Transverse colon (tissue), 4 donors: Measurements from ENCODE around the gene FBXO3.

Source experiments
- CTCF ChIP-seq, 5 experiments: fragments of 200-600 bp in 3 of 5; fragments of 450-650 bp in 2 of 5; sonication (generic) in 3 of 5; IDR thresholded peaks; 1 replicate in 2 of 5; 2 replicates in 3 of 5; pipeline ENCODE4 v1.5.1; 2016 to 2017; ENCODE audit warnings: antibody characterized with exemption in 5 of 5, inconsistent platforms in 3 of 5, mild to moderate bottlenecking in 2 of 5, moderate library complexity in 1 of 5
- EP300 ChIP-seq: sonication (generic); formaldehyde crosslinking; IDR thresholded peaks from one replicate; pipeline ENCODE4 v1.6.1; 2017; ENCODE audit warnings: antibody characterized with exemption, low read depth
- POLR2A ChIP-seq: fragments of 450-650 bp; IDR thresholded peaks from one replicate; pipeline ENCODE4 v1.6.1; 2016; ENCODE audit warnings: antibody characterized with exemption, mild to moderate bottlenecking, moderate library complexity
- POLR2AphosphoS5 ChIP-seq, 3 donors: sonication (generic); formaldehyde crosslinking; IDR thresholded peaks; one replicate each; pipeline ENCODE4 v1.6.1; 2016; ENCODE audit warnings: antibody characterized with exemption in 3 of 3

DNA sequence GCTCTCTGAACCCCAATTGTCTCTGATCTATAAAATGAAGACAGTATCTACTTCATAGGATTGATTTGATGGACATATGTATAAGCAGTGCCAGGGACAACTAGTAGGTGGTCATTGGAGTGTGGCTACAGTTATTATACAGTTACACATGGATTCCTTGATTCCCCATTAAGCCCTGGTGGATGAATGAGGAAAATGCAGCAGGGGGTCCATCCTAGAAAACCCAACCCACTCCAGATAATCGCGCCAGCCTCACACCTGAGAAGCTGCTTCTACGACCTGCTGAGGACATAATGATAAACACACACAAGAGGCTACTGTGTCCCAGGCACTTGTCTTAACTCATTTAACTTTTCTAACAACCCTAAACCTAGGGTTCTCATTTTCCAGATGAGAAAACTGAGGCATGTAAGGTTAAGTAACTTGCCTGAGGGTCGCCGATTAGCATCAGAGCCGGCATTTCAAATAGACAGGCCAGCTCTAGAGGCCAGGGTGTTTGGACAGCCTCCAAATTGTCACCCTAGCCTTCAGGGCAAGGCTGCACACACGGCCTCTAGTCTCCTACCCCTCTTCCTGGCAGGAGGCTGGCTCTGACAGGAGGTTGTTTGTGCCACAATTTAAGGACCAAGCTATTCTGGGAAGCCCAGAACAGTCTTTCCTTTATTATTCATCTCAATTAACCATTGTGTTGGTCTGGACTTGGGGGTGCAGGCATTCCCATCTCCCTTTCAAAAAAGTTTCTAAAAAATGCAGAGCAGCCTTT lies 69.9 kb downstream of the FBXO3 start:
- TF ChIP-seq POLR2AphosphoS5 (IDR thresholded peaks at IDR 0.05) = no peak
- no peak for TF ChIP-seq POLR2A
- no peak for TF ChIP-seq CTCF (IDR thresholded peaks at IDR 0.05)
- TF ChIP-seq EP300 = no peak
